Measurements from ENCODE around the gene SNX9.
"Not testable (repeated sequence)": the region's sequence is repeated elsewhere in the genome, so short reads cannot be mapped to it uniquely, and the experiment has no call there.

Gene SNX9

DNA sequence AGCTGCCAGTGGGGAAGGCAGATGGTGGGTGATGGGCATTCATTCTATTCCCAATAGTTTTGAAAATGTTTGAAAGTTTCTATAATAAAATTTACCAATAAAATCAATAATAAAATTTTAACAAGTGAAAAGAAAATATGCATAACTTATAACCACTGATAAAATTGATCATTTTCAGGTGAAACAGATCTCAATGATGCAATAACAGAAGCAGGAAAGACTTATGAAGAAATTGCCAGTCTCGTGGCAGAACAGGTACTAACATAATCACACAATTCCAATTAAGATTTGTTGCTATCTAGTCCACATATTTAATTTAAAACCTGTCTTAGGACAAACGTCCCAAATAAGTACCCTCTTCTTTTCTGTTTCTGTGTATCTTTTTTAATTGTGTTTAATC lies 112.7 kb downstream of the SNX9 start:
- no peak for DNase-seq

DNA sequence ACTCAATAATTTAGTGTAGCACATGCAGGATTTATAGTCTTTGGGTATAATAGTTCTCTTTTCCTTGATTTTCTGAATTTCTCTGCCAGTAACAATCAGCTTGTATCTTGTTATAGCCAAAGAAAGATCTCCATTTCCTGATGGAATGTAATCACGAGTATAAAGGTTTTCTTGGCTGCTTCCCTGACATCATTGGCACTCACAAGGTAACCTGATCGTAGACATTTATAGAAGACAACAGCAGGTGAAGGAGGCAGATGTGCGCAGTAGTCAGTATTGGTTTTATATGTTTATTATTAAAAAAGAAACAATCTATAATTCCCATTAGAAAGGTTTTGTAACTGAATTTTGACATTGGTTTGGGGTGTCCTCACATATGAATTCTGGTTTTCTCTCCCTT lies 114.3 kb downstream of the SNX9 start:
- DNase-seq, result no peak

DNA sequence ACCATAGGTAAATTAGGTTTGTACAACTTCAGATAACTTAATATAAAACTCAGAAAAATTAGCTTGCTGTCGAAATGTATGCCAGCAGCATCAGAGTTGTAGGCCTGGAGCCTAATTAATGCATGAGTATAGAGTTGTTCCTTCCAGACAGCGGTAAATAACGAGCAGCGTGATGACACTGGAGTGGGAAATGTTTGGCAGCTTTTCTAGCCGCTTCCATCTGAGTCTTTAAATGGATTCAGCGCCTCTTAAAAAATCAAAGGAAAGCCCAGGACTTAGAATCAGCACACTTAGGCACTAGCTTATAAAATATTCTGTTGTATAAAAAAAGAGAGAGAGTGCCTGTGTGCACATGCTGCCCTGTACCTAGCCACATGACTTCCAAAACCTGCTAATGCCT lies 114.9 kb downstream of the SNX9 start:
- DNase-seq, result no peak

DNA sequence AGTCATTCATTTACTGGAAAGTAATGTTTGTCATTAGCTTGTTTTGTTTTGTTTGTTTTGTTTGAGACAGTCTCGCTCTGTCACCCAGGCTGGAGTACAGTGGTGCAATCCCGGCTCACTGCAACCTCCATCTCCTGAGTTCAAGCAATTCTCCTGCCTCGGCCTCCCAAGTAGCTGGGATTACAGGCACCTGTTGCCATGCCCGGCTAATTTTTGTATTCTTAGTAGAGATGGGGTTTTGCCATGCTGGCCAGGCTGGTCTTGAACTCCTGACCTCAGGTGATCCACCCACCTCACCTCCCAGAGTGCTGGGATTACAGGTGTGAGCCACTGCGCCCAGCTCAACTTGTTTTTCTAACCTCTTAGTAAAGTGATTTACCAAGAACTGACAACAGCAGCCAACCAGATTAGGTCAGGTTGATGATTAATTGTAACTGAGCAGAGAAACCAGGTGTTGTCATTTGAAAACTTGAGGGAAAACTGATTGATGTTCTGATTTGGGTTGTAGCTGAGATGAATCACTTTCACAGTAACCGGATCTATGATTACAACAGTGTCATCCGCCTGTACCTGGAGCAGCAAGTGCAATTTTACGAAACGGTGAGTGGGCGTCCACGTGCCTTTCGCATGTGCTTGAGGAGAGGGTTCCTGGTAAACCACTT lies 117.5 kb downstream of the SNX9 start:
- not testable (repeated sequence) for DNase-seq

DNA sequence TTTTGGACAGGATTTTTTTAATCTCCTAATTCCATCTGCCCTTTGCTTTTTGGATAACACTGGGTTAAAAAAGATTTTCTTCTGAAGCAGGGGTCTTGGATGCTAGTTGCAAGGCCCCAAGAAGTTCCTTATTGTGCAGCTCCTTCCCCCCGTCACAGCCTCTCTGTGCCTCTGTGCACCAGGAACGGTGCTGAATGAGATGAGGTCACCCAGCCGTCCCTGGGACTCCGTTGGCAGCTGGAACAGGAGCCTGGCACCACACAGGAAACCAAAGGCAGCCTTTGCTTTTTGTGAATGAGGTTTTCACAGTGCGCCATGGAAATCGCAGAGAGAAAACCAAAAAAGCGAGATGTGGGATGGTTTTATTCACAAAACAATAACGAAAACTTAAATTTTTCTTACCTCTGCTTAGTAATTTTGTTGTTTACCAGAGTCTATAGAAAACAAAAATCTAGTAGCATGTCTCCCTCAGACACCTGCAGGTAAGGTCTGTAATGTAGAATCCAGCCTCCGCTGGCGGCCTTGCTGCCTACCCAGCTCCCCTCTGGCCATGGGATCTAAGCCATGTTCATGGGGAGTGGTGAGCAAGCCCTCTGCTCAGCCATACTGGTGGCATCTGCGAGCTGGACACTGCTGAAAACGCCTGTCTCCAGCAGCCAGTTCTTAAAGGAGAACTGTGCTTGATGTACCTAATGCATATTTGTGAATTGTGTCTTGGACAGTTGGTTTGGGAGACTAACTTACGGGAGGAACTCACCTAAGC lies 118.2 kb downstream of the SNX9 start:
- DNase-seq, result no peak

DNA sequence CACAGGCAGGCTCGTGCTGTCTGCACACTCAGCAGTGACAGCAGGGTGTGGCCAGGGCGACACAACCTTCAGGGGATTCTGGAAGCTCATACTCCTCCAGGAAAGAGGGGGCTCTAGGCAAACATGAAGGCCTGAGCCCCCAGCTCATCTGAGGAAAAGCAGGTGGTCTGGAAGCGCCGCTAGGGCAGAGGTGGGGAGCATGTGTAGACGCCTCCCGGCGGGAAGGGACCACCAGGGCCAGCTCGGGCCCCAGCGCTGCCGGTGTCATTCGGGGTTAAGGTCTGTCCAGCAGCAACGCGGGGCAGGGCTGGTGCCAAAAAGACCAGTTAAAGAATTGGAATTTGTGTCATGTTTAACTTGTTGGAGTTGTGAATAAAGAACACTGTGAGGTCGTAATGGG lies 119.3 kb downstream of the SNX9 start:
- DNase-seq, result no peak

DNA sequence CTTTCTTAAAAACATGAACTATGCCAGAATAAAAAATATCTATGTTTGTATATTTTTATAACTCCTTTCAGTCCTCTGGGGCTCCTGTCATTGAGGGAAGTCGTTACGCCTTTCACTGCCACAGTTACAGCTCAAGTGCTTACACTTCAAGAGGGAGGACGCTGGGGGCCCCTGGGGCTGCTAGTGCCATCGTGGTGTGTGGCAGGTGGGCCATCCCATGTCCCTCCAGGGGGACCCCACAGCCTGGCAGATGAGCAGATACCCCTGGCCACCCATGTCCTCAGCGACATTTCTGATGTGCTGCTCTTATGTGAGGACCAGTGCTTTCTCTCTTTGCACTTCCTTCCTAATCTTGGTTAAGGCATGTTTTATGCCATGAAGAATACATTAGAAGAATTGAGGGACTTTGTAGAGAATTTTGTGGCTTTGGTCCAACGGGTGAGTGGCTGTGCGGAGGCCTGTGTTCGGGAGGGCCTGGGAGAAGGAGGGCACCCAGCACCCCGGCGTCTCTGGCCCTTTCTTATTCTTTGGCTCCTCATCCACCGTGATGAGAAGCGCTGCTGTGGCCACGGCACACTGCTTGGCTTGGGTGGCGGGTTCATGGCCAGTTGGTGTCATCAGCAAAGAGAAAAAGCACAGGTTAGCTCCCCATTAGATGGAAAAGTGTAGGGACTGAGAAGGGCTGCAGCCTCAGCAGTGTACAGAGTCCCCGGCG lies 120.4 kb downstream of the SNX9 start:
- DNase-seq, result no peak

DNA sequence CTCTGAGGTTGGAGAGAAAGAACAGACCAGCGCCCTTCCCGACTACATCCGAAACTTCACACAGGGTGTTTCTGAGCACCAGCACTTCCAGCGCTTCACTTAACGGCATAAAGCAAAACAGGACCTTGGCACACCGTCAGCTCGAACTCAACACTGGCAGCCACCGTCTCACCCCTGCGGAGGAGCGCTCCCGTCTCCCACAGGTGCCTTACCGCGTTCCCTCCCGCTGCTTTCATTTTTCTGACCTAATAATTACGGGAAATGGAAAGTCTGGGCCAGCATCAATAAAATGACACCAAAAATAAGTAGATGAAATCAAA lies 120.9 kb downstream of the SNX9 start:
- no peak for DNase-seq

DNA sequence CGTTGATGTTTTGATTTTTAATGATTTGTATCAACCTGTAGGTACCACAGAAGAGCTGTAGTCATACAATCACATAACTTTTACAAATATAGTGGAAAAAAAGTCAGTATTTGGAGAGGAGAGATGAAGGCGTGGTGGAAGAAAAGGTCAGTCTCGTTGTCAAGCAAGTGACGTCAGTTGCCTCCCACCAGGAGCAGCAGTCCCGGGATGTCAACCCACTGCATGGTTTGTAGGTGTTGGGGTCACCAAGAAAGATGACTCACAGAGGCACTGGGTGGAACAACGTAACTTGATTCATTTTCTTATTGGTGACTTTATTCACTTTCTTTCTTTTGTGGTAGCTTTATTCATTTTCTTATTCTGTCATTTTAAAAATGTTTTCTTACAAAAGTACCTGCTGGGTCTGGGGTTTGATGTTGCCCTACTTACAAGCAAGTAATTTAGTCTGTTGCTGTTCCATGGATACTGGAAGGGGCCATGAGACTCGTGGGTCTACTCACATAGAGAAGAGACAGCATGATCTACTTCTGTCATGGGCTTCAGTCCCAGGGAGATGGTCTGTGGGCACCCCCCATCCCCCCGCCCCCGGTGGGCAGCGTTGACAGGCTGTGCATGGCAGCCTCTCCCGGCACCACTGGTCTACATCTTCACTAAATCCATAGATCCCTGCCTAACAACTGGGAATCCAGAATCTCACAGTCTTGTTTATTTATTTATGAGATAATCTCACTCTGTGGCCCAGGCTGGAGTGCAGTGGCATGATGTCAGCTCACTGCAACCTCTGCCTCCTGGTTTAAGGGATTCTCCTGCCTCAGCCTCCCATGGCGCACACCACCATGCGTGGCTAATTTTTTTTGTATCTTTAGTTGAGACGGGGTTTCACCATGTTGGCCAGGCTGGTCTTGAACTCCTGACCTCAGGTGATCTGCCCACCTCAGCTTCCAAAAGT lies 122.2 kb downstream of the SNX9 start:
- DNase-seq, result no peak

DNA sequence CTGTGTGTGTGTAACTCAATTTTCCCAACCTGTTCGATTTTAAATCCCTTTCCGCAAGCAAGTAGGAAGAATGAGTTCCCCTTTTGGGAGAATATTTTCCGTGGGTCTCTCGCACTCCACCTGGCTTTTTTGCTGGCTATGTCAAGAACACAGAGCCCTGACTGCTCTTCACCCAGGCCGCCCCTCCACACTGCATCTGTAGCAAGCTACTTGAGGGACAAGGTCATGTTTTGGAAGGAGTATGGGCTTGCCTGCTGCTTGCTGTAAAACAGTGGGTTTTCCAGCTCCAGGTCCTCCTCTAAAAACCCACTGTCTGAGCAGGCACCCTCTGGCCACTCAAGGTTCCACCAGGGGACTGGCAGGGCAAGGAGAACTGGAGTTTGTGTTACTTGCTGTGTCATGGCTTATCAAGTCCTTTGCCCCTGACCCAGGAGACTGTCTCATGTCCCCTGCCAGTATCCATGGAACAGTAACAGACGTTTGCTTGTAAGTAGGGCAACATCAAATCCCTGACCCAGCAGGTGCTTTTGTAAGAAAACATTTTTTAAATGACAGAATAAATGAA lies 123.1 kb downstream of the SNX9 start:
- no peak for DNase-seq

DNA sequence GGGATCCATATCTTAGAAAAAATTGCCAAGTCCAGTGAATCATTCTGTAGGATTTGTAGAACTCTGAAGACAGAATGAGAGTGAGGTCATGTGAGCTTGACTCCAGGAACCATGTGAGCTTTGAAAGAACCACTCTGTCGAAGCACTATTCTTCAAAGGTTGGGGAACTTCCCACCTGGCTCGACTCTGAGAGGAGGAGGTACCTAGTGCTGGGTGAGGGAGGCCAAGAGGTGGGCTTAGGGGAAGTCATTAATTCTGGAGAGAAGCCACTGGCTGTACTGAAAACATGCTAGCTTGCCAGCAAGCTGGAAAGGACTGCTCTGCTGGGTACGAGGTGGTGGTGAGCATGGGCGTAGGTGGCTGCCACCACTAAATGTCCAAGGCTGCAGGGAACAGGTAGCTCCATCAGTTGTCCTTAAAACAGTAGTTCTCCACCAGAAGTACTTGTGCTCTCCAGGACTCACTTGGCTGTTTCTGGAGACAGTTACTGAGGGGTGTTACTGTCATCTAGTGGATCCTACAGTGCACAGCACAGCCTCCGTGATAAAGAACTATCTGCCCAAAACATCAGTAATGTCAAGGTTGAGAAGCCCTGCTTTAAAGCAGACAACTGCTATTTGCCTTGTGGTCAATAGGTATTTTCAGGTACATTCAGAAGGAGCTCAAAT lies 124.0 kb downstream of the SNX9 start:
- peak; percentile 12 for DNase-seq

DNA sequence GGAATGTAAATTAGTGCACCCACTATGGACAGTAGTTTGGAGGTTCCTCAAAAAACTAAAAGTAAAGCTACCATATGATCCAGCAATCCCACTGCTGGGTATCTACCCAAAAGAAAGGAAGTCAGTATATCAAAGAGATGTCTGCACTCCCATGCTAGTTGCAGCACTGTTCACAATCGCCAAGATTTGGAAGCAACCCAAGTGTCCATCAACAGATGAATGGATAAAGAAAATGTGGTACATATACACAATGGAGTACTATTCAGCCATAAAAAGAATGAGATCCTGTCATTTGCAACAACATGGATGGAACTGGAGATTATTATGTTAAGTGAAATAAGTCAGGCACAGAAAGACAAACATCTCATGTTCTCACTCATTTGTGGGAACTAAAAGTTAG lies 127.9 kb downstream of the SNX9 start:
- DNase-seq, result not testable (repeated sequence)

DNA sequence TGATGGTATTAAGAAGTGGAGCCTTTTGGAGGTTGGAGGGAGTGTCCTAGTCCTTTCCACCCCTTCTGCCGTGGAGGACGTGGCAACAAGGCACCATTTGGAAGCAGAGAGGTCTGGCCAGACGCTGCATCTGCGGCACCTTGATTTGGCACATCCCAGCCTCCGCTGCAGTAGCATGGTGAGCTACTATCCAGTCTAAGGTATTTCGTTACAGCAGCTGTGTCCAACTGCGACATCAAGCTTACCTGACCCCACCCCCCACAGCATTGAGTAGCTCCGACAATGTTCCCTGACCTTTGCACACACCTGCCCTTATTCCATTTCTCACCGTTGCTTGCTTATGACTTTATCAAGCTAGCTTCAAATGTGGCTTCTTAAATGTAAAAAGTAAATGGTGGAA lies 128.8 kb downstream of the SNX9 start:
- DNase-seq, result no peak

DNA sequence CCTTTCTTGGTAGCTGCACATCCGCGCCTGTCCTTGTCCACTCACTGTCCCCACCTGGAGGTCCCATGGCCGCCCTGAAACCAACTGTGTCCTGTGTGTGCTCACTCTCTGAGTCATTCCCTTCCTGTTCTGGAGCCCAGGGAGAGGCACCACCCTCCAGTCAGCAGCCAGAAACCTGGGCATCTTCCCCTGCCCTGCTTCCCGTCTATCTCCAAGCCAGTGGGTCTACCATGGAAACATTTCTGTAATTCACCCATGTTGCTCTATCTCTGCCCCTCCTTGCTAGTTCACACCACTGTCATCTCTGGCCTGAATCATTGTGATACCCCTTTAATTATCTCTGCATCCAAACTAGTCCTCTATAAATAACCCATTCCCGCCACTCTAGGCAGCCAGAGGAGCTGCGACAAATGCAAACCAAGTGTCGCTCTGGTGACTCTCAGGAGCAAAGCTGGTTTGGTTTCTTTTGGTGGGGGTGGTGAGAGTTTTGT lies 129.9 kb downstream of the SNX9 start:
- no peak for DNase-seq

DNA sequence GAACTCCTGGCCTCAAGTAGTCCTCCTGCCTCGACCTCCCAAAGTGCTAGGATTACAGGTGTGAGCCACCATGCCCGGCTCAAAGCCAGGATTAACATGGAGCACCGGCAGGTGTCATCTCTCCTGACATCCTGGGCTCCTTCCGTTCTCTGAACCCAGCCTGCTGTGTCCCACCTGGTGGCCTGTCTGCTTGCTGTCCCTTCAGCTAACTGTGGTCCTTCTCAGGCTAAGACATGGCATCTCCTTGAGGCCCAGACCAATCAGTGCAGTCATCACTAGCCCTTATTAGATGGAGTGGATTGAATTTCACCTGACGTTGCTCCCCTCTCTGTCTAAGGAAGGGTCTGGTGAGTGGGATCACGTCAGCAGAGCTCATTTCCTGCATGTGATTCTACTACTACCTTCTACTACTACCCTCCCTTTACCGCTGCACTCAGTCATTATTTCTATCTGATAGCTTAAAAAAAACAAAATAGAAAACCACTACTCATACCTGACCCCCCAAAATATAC lies 130.6 kb downstream of the SNX9 start:
- DNase-seq, result no peak

DNA sequence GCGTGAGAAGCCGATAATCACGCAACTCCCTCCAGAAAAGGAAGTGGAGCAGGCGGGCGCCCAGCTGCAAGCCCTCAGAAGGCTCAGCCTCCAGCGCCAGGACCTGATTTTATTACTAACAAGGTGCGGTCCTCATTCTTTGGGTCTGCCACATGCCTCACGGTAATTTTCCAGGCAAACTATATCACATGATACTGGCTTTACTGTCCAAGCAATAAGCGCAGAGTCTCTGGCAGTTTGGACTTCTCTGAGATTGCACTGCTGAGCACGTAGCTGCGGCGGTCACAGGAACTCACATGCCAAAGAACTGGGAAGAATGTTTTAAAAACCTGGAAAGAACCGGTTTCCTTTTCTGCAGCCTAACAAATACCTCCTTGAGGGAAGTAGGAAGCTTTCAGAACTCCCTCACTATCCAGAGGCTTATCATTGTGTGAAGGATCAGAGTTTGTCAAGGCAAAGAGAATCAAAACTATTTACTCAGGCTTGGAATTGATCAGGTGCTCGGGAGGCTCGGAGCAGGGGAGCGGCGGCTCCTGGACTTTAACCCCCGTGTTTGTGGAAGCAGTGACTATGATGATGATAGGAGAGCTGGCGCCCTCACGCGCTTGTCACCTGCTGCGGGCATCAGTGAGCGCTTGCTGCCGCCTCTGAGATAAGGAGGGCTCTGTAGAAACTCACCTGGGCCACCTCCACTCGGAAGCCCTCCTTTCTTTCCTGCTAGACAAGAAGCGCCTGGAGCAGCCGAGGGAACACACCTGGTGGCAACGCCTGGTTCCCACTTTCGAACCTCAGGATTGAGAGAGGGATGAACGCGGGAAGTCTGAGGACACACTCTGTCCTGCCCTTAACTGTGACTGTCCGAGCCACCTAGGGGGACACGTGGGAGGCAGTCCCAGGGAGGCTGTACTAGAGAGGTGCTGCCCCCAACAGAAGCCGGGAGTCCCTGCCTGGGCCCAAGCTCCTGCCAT lies 131.4 kb downstream of the SNX9 start:
- no peak for DNase-seq

DNA sequence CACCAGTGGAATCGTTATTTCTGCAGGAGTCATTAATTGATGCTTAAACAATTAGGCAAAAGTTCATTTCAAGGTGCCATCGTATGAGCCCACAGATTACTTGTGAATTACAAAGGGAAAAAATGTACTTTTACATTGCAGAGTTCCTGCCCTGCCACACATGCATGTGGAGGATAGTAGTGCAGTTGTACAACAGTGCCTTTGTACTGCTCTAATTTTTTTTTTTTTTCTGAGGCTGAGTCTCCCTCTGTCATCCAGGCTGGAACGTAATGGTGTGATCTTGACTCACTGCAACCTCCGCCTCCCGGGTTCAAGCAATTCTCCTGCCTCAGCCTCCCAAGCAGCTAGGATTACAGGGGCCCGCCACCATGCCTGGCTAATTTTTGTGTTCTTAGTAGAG lies 132.6 kb downstream of the SNX9 start:
- DNase-seq, result no peak

DNA sequence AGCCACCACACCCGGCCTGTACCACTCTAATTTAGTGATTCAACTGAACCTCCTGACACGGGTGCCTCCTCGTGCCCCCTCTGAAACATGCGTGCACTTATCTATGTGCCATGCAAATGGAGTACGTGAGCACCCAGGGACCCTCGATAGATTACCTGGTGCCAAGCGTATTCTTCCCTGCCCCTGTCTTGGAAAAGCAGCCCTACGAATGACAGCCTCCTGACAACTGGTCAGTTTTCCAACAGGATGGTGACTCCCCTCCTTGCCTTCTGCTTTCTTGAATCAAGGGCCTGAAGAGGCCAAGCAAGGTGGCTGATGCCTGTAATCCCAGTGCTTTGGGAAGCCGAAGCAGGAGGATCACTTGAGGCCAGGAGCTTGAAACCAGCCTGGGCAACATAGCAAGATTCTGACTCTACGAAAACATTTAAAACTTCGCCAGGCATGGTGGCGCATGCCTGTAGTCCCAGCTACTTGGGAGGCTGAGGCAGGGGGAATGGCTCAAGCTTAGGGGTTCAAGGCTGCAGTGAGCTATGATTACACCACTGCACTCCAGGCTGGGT lies 133.2 kb downstream of the SNX9 start:
- DNase-seq, result no peak

DNA sequence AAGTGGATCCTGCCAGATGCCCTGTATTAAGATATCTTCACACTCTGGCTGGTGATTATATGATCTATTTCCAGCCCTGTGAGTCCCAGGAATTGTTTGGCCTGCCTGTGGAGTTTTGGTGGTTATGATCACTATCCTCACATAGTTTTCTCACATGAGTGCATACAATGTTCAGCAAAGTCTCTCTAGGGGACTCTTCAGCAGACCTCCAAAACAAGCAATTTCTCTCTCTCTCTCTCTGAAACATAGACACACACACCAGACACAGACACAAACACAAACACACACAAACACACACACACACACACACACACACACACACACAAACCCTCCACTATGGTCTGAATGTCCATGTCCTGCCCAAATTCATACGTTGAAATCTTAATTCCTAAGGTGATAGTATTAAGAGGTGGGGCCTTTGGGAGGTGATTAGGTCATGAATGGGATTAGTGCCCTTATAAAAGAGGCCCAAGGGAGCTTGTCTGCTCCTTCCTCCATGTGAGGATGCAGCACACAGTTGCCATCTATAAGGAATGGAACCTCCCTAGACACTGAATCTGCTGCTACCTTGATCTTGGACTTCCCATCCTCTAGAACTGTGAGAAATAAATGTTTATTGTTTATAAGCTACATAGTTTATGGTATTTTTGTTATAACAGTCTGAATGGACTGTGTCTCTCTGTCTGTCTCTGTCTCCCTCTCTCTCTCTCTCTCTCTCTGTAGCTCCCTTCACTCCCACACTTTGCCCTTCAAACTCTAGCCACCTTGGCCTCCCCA lies 136.6 kb downstream of the SNX9 start:
- DNase-seq, result no peak

All from CD4-positive, alpha-beta T cell treated with Interleukin-10 for 1 hour (primary cell).